Heart left ventricle (tissue), 13 donors: ENCODE data around the gene MAST1.
"Not testable (repeated sequence)": the region's sequence is repeated elsewhere in the genome, so short reads cannot be mapped to it uniquely, and the experiment has no call there.

Source experiments
- POLR2A ChIP-seq, 2 donors: fragments of 450-650 bp; IDR thresholded peaks; one replicate each; pipeline ENCODE4 v1.6.1; 2017; ENCODE audit warnings: antibody characterized with exemption in 2 of 2, mild to moderate bottlenecking in 2 of 2, moderate library complexity in 2 of 2
- TF ChIP-seq, protein P1 (sequence below), 12 donors: fragments of 200-600 bp; sonication (generic) in 4 of 12; IDR thresholded peaks; one replicate each; pipeline versions ENCODE4 v1.5.0 to v1.8.0; 2018 to 2022; ENCODE audit warnings: antibody characterized with exemption in 12 of 12, mild to moderate bottlenecking in 5 of 12
- donor health status: ischemic (EF 13 %, LVEDD 7.1; RV severe dilation, severe dysfunction).
- donor health status: DM: no; HTN: yes; CAD: no.
- donor health status: DM: no; HTN: no; CAD: no.
- donor health status: ischemic (EF 25% LVEDD 6.9; RV normal size, moderate dysfunction).
- donor health status: ischemic (EF 25% LVEDD 5.7; RV mildly dilated, moderate dysfunction).
- donor health status: ischemic (EF 35%, LVEDD 5.7; RV mildly dilated, moderate dysfunction).
- donor health status: nonischemic (EF 11% LVEDD 7.7; RV severe dilation, severe dysfunction).
- donor health status: DM: yes; HTN: yes; CAD: no.
- donor health status: PGD.
- donor health status: ischemic (EF 29% LVEDD 5.4; RV normal size, mild dysfunction).
- donor health status: nonischemic (EF 23%, LVEDD 6.1; RV moderate dilation, normal function).

DNA sequence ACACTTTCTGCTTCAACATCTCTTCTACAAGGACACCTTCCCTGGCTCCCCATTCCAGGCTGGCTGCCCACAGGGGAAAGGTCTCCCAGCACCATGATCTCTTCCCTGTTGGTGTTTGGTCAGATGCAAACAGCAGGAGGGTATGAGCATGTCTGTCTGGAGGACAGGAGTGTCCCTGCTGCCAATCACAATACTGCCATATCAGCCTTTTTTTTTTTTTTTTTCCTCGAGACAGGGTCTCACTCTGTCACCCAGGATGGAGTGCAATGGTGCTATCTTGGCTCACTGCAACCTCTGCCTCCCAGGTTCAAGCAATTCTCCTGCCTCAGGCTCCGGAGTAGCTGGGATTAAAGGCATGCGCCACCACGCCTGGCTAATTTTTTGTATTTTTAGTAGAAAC, 77.5 kb downstream of the MAST1 start:
- TF ChIP-seq, protein P1, sequence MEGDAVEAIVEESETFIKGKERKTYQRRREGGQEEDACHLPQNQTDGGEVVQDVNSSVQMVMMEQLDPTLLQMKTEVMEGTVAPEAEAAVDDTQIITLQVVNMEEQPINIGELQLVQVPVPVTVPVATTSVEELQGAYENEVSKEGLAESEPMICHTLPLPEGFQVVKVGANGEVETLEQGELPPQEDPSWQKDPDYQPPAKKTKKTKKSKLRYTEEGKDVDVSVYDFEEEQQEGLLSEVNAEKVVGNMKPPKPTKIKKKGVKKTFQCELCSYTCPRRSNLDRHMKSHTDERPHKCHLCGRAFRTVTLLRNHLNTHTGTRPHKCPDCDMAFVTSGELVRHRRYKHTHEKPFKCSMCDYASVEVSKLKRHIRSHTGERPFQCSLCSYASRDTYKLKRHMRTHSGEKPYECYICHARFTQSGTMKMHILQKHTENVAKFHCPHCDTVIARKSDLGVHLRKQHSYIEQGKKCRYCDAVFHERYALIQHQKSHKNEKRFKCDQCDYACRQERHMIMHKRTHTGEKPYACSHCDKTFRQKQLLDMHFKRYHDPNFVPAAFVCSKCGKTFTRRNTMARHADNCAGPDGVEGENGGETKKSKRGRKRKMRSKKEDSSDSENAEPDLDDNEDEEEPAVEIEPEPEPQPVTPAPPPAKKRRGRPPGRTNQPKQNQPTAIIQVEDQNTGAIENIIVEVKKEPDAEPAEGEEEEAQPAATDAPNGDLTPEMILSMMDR (IDR thresholded peaks at IDR 0.05): not testable (repeated sequence)
- TF ChIP-seq POLR2A (IDR thresholded peaks at IDR 0.05): not testable (repeated sequence)
